ENCODE data around the gene ZFP36L2. TPM values are rescaled to one million over a fixed set of nuclear protein-coding genes. Genes with fewer than 3 reads are reported as not detected.

The ZFP36L2 gene
- total and polyA plus RNA-seq, 2 donors (not counting 3 experiments of a cell fraction or from before 2014, with no cell fraction given): 14.5 to 75.9 TPM

DNA sequence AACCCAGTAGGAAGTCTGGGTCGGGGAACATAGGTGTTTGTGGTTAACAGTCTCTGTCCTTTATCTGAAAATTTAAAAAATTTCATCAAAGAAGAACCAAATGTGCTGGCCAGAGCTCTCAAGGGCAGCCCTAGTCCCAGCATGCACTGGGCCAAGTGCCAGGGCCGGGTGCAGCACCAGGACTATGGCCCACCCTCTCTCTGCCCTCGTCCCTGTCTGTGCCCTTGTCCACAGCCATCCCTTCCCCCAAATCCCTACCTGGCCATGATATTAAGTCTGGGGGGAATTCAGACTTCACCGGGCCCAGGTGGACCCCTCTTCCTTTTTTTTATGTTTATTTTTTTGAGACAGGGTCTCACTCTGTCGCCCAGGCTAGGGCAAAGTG, 14.4 kb upstream of the ZFP36L2 start:
- Histone ChIP-seq H3K27ac (ENCODE audit: insufficient read depth, low read depth, low read length) (no peak overlapping the region), H4K20me1 (replicated peaks; ENCODE audit: control insufficient read depth, extremely low read depth, insufficient read depth, low read length) (no peaks in the 10 kb centered on the region), H2AFZ (ENCODE audit: low read depth, low read length) (no peak overlapping the region), H3K4me2 (ENCODE audit: insufficient read depth, low read length) (no peak overlapping the region), H3K79me2 (ENCODE audit: control insufficient read depth, insufficient read depth, low read length) (no peaks in the 10 kb centered on the region), H3K27me3 (ENCODE audit: control insufficient read depth in 2 of 2, insufficient read depth in 2 of 2, low read length in 2 of 2) (no peaks in the 10 kb centered on the region), H3K4me1 (ENCODE audit: control insufficient read depth, extremely low read depth, insufficient read depth, low read length) (no peaks in the 10 kb centered on the region), H3K9me3 (replicated peaks; ENCODE audit: control insufficient read depth, insufficient read depth, low read length) (no peaks in the 10 kb centered on the region), H3K4me3 (replicated peaks in 1 of 3; ENCODE audit: insufficient read depth in 1 of 3, low read depth in 1 of 3, low read length in 3 of 3) (no peak overlapping the region), H3K9me1 (replicated peaks; ENCODE audit: control insufficient read depth, extremely low read depth, insufficient read depth, low read length) (no peaks in the 10 kb centered on the region), H3K36me3 (ENCODE audit: control insufficient read depth in 2 of 2, extremely low read depth in 1 of 2, insufficient read depth in 2 of 2, low read length in 2 of 2) (peaks cover 0 to 1% of the 10 kb centered on the region in 2 experiments), H3K9ac (replicated peaks; ENCODE audit: extremely low read depth, insufficient read depth, low read length) (no peak overlapping the region)
- BruUV-seq (replicated peaks): no TSS peak
- ChIA-PET CTCF (interaction anchor here (0.6 to 1.9 kb wide), 6 partner anchors 10 to 301 kb away, joined by 3 to 7 read pairs (median 3); no protein-coding TSS in a partner anchor), POLR2A (no interaction called here)
- no peak for DNase-seq (ENCODE audit: low read depth, low spot score)
- no peak for TF ChIP-seq POLR2A (IDR thresholded peaks at IDR 0.05; ENCODE audit: low read depth, low read length)
- TF ChIP-seq, protein P1, sequence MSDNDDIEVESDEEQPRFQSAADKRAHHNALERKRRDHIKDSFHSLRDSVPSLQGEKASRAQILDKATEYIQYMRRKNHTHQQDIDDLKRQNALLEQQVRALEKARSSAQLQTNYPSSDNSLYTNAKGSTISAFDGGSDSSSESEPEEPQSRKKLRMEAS (IDR thresholded peaks at IDR 0.05; ENCODE audit: insufficient read depth, insufficient read length): no peak
- TF ChIP-seq, protein P2, sequence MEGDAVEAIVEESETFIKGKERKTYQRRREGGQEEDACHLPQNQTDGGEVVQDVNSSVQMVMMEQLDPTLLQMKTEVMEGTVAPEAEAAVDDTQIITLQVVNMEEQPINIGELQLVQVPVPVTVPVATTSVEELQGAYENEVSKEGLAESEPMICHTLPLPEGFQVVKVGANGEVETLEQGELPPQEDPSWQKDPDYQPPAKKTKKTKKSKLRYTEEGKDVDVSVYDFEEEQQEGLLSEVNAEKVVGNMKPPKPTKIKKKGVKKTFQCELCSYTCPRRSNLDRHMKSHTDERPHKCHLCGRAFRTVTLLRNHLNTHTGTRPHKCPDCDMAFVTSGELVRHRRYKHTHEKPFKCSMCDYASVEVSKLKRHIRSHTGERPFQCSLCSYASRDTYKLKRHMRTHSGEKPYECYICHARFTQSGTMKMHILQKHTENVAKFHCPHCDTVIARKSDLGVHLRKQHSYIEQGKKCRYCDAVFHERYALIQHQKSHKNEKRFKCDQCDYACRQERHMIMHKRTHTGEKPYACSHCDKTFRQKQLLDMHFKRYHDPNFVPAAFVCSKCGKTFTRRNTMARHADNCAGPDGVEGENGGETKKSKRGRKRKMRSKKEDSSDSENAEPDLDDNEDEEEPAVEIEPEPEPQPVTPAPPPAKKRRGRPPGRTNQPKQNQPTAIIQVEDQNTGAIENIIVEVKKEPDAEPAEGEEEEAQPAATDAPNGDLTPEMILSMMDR (IDR thresholded peaks at IDR 0.05; ENCODE audit: extremely low read depth in 1 of 2, insufficient read depth in 1 of 2, low read depth in 1 of 2, low read length in 2 of 2): no peak
- intact Hi-C loops (cut with micrococcal nuclease): no loop called here
- no peak for FAIRE-seq
- dilution Hi-C loops (cut with MboI; ENCODE audit: extremely low pct_ligation_motif_present, low sequenced_read_pairs): no loop called here

DNA sequence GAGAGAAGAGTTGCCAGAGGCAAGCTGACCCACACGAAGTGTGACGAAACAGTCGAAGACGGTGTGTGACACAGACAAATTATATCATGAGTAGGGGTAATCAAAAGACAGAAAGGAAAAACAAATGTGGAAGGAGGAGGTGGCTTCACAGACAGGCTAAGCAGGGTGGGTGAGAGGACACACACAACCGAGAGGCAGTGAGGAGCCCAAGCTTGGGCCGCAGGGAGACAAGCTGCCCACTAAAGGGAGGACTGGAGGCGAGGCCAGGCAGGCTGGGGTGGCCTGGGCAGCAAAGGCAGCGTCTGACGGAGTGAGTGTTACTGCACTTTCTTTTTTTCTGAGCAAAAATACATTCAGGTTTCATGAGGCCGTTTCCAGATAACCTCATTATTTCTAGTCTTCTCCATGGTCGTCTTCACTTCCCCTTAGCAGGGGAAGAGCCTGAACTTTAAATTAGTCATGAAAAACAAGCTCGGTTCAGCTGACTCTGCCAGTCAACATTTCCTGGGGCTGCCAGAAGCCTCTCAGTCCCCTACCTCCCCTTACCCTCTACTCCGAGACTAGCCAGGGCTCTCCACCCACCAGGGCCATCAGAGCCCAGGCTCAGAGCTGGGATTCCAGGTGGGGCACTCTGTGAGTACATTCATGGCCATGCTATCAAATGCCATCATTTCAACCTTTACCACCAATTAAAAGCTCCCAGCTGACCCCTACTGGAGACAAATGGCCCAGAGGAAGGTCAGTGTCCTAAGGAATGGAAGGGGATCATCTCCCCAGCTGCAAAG, 13.8 kb upstream of the ZFP36L2 start:
- BruUV-seq (replicated peaks): no TSS peak
- Histone ChIP-seq H3K4me2 (ENCODE audit: insufficient read depth, low read length) (no peak overlapping the region), H3K4me1 (ENCODE audit: control insufficient read depth, extremely low read depth, insufficient read depth, low read length) (no peaks in the 10 kb centered on the region), H3K27ac (ENCODE audit: insufficient read depth, low read depth, low read length) (no peak overlapping the region), H3K9me1 (replicated peaks; ENCODE audit: control insufficient read depth, extremely low read depth, insufficient read depth, low read length) (no peaks in the 10 kb centered on the region), H3K9ac (replicated peaks; ENCODE audit: extremely low read depth, insufficient read depth, low read length) (no peak overlapping the region), H3K36me3 (ENCODE audit: control insufficient read depth in 2 of 2, extremely low read depth in 1 of 2, insufficient read depth in 2 of 2, low read length in 2 of 2) (peaks cover 0 to 1% of the 10 kb centered on the region in 2 experiments), H4K20me1 (replicated peaks; ENCODE audit: control insufficient read depth, extremely low read depth, insufficient read depth, low read length) (no peaks in the 10 kb centered on the region), H2AFZ (ENCODE audit: low read depth, low read length) (no peak overlapping the region), H3K27me3 (ENCODE audit: control insufficient read depth in 2 of 2, insufficient read depth in 2 of 2, low read length in 2 of 2) (no peaks in the 10 kb centered on the region), H3K9me3 (replicated peaks; ENCODE audit: control insufficient read depth, insufficient read depth, low read length) (no peaks in the 10 kb centered on the region), H3K79me2 (ENCODE audit: control insufficient read depth, insufficient read depth, low read length) (no peaks in the 10 kb centered on the region), H3K4me3 (replicated peaks in 1 of 3; ENCODE audit: insufficient read depth in 1 of 3, low read depth in 1 of 3, low read length in 3 of 3) (no peak overlapping the region)
- ChIA-PET CTCF (interaction anchor here (0.6 to 1.9 kb wide), 6 partner anchors 11 to 302 kb away, joined by 3 to 7 read pairs (median 3); no protein-coding TSS in a partner anchor), POLR2A (no interaction called here)
- intact Hi-C loops (cut with micrococcal nuclease): no loop called here
- TF ChIP-seq, protein P2 (IDR thresholded peaks at IDR 0.05; ENCODE audit: extremely low read depth in 1 of 2, insufficient read depth in 1 of 2, low read depth in 1 of 2, low read length in 2 of 2): peak in 1 of 2 donors; percentile 10
- TF ChIP-seq POLR2A (IDR thresholded peaks at IDR 0.05; ENCODE audit: low read depth, low read length): no peak
- dilution Hi-C loops (cut with MboI; ENCODE audit: extremely low pct_ligation_motif_present, low sequenced_read_pairs): no loop called here
- DNase-seq (ENCODE audit: low read depth, low spot score) (no peak), FAIRE-seq (no peak)
